Parathyroid adenoma (tissue), 2 donors: Measurements from ENCODE around the gene WNT7A.

Experiments used
- H2AFZ ChIP-seq: fragments of 300-600 bp; sonication (generic); one replicate; pipeline ENCODE4 v1.7.0; 2017; ENCODE audit warnings: antibody characterized with exemption, mild to moderate bottlenecking
- H3K27ac ChIP-seq: fragments of 300-600 bp; sonication (generic); one replicate; pipeline ENCODE4 v1.7.0; 2017
- H3K27me3 ChIP-seq: fragments of 300-600 bp; sonication (generic); one replicate; pipeline ENCODE4 v1.7.0; 2017; ENCODE audit warnings: low read length; ENCODE audit not compliant: control insufficient read depth, insufficient read depth
- H3K36me3 ChIP-seq: fragments of 300-600 bp; sonication (generic); one replicate; pipeline ENCODE4 v1.7.0; 2017; ENCODE audit warnings: low read length; ENCODE audit not compliant: control insufficient read depth, insufficient read depth
- H3K4me1 ChIP-seq: fragments of 300-600 bp; sonication (generic); one replicate; pipeline ENCODE4 v1.7.0; 2017; ENCODE audit warnings: control low read depth
- H3K4me2 ChIP-seq: fragments of 300-600 bp; sonication (generic); one replicate; pipeline ENCODE4 v1.7.0; 2017; ENCODE audit warnings: low read length
- H3K4me3 ChIP-seq: fragments of 300-600 bp; sonication (generic); one replicate; pipeline ENCODE4 v1.7.0; 2017; ENCODE audit warnings: low read depth, low read length
- H3K79me2 ChIP-seq: fragments of 300-600 bp; sonication (generic); one replicate; pipeline ENCODE4 v1.7.0; 2017; ENCODE audit warnings: control low read depth
- H3K9ac ChIP-seq: fragments of 300-600 bp; sonication (generic); one replicate; pipeline ENCODE4 v1.7.0; 2017; ENCODE audit warnings: mild to moderate bottlenecking
- H3K9me3 ChIP-seq: fragments of 300-600 bp; sonication (generic); one replicate; pipeline ENCODE4 v1.7.0; 2017; ENCODE audit warnings: low read length; ENCODE audit not compliant: control insufficient read depth
- CTCF ChIP-seq: fragments of 300-600 bp; sonication (generic); IDR thresholded peaks from one replicate; pipeline ENCODE4 v1.7.0; 2017; ENCODE audit warnings: antibody characterized with exemption, mild to moderate bottlenecking
- donor health status: primary hyperparathyroidism.

The WNT7A gene

DNA sequence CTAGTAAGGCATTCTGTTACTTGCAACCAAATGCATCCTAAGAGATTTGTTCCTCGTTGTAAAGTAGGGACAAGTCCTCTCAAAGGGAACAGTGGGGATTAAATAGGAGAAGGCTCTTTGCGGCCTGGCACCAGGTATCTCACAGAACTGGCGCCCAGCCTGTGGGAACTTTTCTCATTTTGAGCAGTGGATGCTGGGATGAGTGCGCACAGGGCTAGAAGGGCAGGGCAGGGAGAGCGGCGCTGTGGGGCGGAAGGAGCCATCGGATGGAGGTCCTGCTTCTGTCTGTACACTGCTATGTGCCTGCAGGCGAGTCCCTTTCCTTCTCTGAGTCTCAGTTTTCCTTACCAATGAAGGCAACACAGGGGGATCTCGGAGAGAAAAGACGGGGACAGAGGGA lies 50.6 kb downstream of the WNT7A start:
- H3K27ac ChIP-seq, result no peak overlapping the region
- no peak for TF ChIP-seq CTCF
- H3K36me3 ChIP-seq, result no peaks in the 10 kb centered on the region
- no peaks in the 10 kb centered on the region for H3K9me3 ChIP-seq
- H3K4me3 ChIP-seq, result no peak overlapping the region
- H3K4me2 ChIP-seq, result no peak overlapping the region
- no peaks in the 10 kb centered on the region for H3K79me2 ChIP-seq
- no peaks in the 10 kb centered on the region for H3K27me3 ChIP-seq
- no peak overlapping the region for H3K9ac ChIP-seq
- no peaks in the 10 kb centered on the region for H3K4me1 ChIP-seq
- H2AFZ ChIP-seq, result no peak overlapping the region

- Histone ChIP-seq H3K27me3 (no peaks in the 10 kb centered on the region), H3K4me3 (no peak overlapping the region), H2AFZ (no peak overlapping the region)
Observed at GRCh38 chr3:13828501-13829265, 51.2 kb downstream of the WNT7A start.

GRCh38 chr3:13827699-13828098 lies 52.2 kb downstream of the WNT7A start:
- no peak for TF ChIP-seq CTCF

More at GRCh38 chr3:13828501-13829265, 51.2 kb downstream of the WNT7A start:
- Histone ChIP-seq H3K79me2 (no peaks in the 10 kb centered on the region), H3K4me1 (no peaks in the 10 kb centered on the region), H3K9me3 (no peaks in the 10 kb centered on the region), H3K9ac (no peak overlapping the region), H3K4me2 (no peak overlapping the region), H3K27ac (no peak overlapping the region), H3K36me3 (no peaks in the 10 kb centered on the region)
- TF ChIP-seq CTCF, result no peak

DNA sequence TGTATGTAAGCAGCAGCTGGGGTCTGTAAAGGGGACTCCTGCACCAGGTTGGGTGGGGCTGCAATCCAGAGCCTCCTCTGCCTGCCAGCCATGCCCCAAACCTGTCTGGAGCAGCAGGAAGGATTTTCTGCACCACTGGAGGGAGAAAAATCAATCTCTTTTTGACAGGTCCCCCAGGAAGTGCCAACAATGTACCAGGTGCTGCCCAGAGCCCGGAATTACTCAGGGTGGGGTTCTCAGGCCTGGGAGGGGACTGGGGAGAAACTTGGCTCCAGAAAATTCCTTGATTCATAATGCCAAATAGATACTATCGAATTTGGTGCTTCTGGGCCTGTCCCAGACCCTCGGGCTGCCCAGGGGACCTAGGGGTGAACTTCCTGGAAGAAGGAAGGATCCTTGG lies 52.6 kb downstream of the WNT7A start:
- H3K79me2 ChIP-seq, result no peaks in the 10 kb centered on the region
- H3K27ac ChIP-seq, result no peak overlapping the region
- no peaks in the 10 kb centered on the region for H3K9me3 ChIP-seq
- no peak overlapping the region for H3K4me2 ChIP-seq
- H3K4me1 ChIP-seq, result no peaks in the 10 kb centered on the region
- no peak overlapping the region for H2AFZ ChIP-seq
- no peaks in the 10 kb centered on the region for H3K27me3 ChIP-seq
- no peak overlapping the region for H3K9ac ChIP-seq
- no peak overlapping the region for H3K4me3 ChIP-seq
- TF ChIP-seq CTCF, result no peak
- no peaks in the 10 kb centered on the region for H3K36me3 ChIP-seq

More at GRCh38 chr3:13827699-13828098, 52.2 kb downstream of the WNT7A start:
- Histone ChIP-seq H3K27ac (no peak overlapping the region), H3K36me3 (no peaks in the 10 kb centered on the region), H3K9me3 (no peaks in the 10 kb centered on the region), H3K4me2 (no peak overlapping the region), H3K9ac (no peak overlapping the region), H3K4me1 (no peaks in the 10 kb centered on the region), H3K79me2 (no peaks in the 10 kb centered on the region), H3K4me3 (no peak overlapping the region), H3K27me3 (no peaks in the 10 kb centered on the region), H2AFZ (no peak overlapping the region)

GRCh38 chr3:13826672-13827071 lies 53.2 kb downstream of the WNT7A start:
- H3K27ac ChIP-seq, result no peak overlapping the region
- H3K9ac ChIP-seq, result no peak overlapping the region
- H3K27me3 ChIP-seq, result no peaks in the 10 kb centered on the region
- H3K4me2 ChIP-seq, result no peak overlapping the region
- no peaks in the 10 kb centered on the region for H3K36me3 ChIP-seq
- TF ChIP-seq CTCF, result no peak
- H3K4me3 ChIP-seq, result no peak overlapping the region
- H2AFZ ChIP-seq, result no peak overlapping the region
- no peaks in the 10 kb centered on the region for H3K79me2 ChIP-seq
- no peaks in the 10 kb centered on the region for H3K4me1 ChIP-seq
- H3K9me3 ChIP-seq, result no peaks in the 10 kb centered on the region
